BE2C (cell line): ENCODE results near the gene SNX33.
A peak's percentile ranks its signal among the peaks of the same experiment; 100 is the strongest.

Experiments used
- DNase-seq: peaks from one replicate; pipeline ENCODE4 v3.0.0-alpha.2; 2020
- H3K27me3 ChIP-seq: fragments of 250-450 bp; sonication (Bioruptor Pico); 2 replicates; pipeline ENCODE4 v1.5.1; 2020; ENCODE audit warnings: mild to moderate bottlenecking
- H3K36me3 ChIP-seq: fragments of 250-450 bp; sonication (Bioruptor Pico); 2 replicates; pipeline ENCODE4 v1.5.1; 2020; ENCODE audit warnings: mild to moderate bottlenecking
- H3K4me1 ChIP-seq: fragments of 250-450 bp; sonication (Bioruptor Pico); 2 replicates; pipeline ENCODE4 v1.5.1; 2020
- H3K4me3 ChIP-seq: 2 replicates; pipeline ENCODE4 v1.5.1; 2011; ENCODE audit warnings: low read depth, low read length
- H3K9me3 ChIP-seq: fragments of 250-450 bp; sonication (Bioruptor Pico); 2 replicates; pipeline ENCODE4 v1.5.1; 2020
- TF ChIP-seq, protein P1 (sequence below): IDR thresholded peaks from 2 replicates; pipeline ENCODE4 v1.5.1; 2012; ENCODE audit warnings: mild to moderate bottlenecking, low read depth, low read length

The SNX33 gene

GRCh38 chr15:75648156-75649000 lies 666 bp downstream of the SNX33 start:
- Histone ChIP-seq H3K36me3 (no peaks in the 10 kb centered on the region), H3K9me3 (no peaks in the 10 kb centered on the region), H3K27me3 (no peaks in the 10 kb centered on the region), H3K4me1 (no peaks in the 10 kb centered on the region), H3K4me3 (peak overlapping the region; percentile 86)
- DNase-seq, result no peak
- TF ChIP-seq, protein P1, sequence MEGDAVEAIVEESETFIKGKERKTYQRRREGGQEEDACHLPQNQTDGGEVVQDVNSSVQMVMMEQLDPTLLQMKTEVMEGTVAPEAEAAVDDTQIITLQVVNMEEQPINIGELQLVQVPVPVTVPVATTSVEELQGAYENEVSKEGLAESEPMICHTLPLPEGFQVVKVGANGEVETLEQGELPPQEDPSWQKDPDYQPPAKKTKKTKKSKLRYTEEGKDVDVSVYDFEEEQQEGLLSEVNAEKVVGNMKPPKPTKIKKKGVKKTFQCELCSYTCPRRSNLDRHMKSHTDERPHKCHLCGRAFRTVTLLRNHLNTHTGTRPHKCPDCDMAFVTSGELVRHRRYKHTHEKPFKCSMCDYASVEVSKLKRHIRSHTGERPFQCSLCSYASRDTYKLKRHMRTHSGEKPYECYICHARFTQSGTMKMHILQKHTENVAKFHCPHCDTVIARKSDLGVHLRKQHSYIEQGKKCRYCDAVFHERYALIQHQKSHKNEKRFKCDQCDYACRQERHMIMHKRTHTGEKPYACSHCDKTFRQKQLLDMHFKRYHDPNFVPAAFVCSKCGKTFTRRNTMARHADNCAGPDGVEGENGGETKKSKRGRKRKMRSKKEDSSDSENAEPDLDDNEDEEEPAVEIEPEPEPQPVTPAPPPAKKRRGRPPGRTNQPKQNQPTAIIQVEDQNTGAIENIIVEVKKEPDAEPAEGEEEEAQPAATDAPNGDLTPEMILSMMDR, result no peak

GRCh38 chr15:75649045-75649761 lies 1.5 kb downstream of the SNX33 start:
- H3K4me1 ChIP-seq, result no peaks in the 10 kb centered on the region
- no peak for DNase-seq
- H3K36me3 ChIP-seq, result no peaks in the 10 kb centered on the region
- no peaks in the 10 kb centered on the region for H3K9me3 ChIP-seq
- no peaks in the 10 kb centered on the region for H3K27me3 ChIP-seq
- no peak overlapping the region for H3K4me3 ChIP-seq
- TF ChIP-seq, protein P1, result no peak

- H3K9me3 ChIP-seq, result no peaks in the 10 kb centered on the region
- H3K4me1 ChIP-seq, result no peaks in the 10 kb centered on the region
- TF ChIP-seq, protein P1, result no peak
These were observed 2.1 kb downstream of the SNX33 start for GRCh38 chr15:75649848-75650247.

DNA sequence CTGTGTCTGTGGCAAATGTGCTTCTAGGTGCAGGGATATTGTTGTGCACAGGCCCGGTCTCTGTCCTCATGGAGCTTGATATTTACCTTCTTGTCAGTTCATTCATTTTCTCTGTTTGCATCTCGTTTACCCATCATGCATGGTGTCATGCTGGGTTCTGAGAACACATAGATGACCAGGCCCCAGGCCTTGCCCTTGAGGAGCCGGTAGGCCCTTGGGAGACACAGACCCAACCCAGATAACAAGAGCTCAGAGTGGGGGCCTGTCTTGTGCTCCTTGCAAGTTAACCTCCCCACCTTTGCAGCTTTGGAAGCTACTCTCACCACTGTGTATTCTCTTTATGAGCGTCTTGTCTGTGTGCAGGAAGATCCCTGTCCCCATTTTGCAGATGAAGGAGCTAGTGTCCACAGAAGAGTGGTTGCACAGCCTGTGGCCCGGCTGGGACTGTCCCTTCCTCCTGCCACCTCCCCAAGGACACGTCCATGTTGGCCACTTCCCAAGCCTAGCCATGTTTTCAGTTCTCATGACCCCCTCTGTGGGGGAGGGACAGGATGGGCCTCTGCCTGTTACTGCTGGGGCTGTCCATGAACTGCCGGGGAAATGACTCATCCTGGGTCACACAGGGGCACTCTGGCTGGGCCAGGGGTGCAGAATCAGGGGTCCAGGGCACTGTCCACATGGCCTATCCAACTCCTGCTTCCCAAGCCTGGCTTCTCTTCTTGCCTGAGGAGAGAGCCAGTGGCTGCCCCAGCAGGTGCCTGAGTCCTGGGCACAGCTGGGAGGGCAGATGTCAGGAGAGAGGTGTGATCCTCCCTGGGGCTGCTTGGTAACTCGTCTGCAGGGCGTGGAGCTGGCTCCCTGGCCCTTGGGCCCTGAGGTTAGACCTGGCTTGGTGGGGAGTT lies 3.4 kb downstream of the SNX33 start:
- Histone ChIP-seq H3K27me3 (no peaks in the 10 kb centered on the region), H3K4me3 (no peak overlapping the region)

More at GRCh38 chr15:75649848-75650247, 2.1 kb downstream of the SNX33 start:
- DNase-seq, result no peak
- Histone ChIP-seq H3K36me3 (no peaks in the 10 kb centered on the region), H3K4me3 (no peak overlapping the region), H3K27me3 (no peaks in the 10 kb centered on the region)

DNA sequence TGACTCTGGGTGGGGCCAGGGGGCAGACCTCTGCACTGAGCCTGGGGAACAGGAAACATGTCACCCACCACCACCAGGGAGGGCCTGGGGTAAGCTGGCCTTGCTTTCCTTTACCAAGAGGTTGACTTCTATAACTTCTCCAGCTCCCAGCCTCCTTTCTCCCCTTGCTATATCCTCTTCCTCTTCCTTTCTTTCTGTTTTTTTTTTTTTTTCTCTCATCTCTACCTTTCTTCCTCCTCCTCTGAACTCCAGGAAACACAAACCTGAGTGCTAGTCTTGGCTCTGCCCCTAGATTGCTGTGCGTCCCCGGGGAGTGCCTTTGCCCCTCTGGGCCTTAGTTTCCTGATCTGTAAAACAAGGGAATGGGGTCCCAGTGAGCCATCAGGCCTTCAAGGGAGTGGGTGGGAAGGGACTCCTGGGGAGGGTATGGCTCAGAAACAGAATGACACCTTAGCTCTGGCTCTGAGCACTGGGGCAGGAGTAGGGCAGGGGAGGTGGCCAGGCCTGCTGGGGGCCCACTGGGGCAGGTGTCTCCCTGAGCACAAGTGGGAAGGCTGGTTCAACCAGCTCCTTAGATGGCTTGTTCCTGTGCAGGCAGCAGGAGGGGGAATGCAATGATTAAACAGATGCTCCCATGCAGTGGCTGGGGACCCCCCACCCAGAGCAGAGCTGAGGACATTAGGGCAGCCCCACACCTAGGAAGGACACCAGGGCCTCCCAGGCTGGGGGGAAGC lies 4.3 kb downstream of the SNX33 start:
- Histone ChIP-seq H3K4me3 (no peak overlapping the region), H3K9me3 (no peaks in the 10 kb centered on the region), H3K36me3 (no peaks in the 10 kb centered on the region), H3K4me1 (no peaks in the 10 kb centered on the region), H3K27me3 (no peaks in the 10 kb centered on the region)
- TF ChIP-seq, protein P1, result no peak
- DNase-seq, result no peak

More for the DNA sequence above, 3.4 kb downstream of the SNX33 start:
- H3K9me3 ChIP-seq, result no peaks in the 10 kb centered on the region
- DNase-seq, result no peak
- H3K36me3 ChIP-seq, result no peaks in the 10 kb centered on the region
- TF ChIP-seq, protein P1, result no peak
- H3K4me1 ChIP-seq, result no peaks in the 10 kb centered on the region
